Midbrain (tissue), 1 donor: ENCODE data around the gene ROCK2.
A peak's percentile ranks its signal among the peaks of the same experiment; 100 is the strongest.

Experiments
- DNase-seq: peaks from one replicate; lab custom pipeline; 2025; lab: John Stamatoyannopoulos, UW

Gene ROCK2

GRCh38 chr2:11367170-11367730 is 22.8 kb upstream of the ROCK2 start:
- no peak for DNase-seq

- DNase-seq: no peak
Measured at GRCh38 chr2:11366326-11366741, 21.9 kb upstream of the ROCK2 start.

- DNase-seq: no peak
Measured at GRCh38 chr2:11365096-11365879, 20.9 kb upstream of the ROCK2 start.

GRCh38 chr2:11364565-11364887 is 20.1 kb upstream of the ROCK2 start:
- DNase-seq: no peak

GRCh38 chr2:11363868-11364564 is 19.6 kb upstream of the ROCK2 start:
- DNase-seq: no peak

- no peak for DNase-seq
Measured at GRCh38 chr2:11359865-11360264, 15.4 kb upstream of the ROCK2 start.

GRCh38 chr2:11357428-11357972 is 13.1 kb upstream of the ROCK2 start:
- no peak for DNase-seq

GRCh38 chr2:11356764-11357163 is 12.3 kb upstream of the ROCK2 start:
- DNase-seq: no peak

- DNase-seq: no peak
Measured at GRCh38 chr2:11355194-11356053, 11.0 kb upstream of the ROCK2 start.

- no peak for DNase-seq
Measured at GRCh38 chr2:11354363-11355154, 10.1 kb upstream of the ROCK2 start.

- no peak for DNase-seq
Measured at GRCh38 chr2:11352781-11353537, 8.5 kb upstream of the ROCK2 start.

- peak; percentile 9 for DNase-seq
Measured at GRCh38 chr2:11348209-11348749, 3.8 kb upstream of the ROCK2 start.

- no peak for DNase-seq
Measured at GRCh38 chr2:11347403-11347959, 3.0 kb upstream of the ROCK2 start.

GRCh38 chr2:11346023-11346482 is 1.6 kb upstream of the ROCK2 start:
- DNase-seq: no peak

- DNase-seq: peak; percentile 50
Measured at GRCh38 chr2:11344956-11345677, 681 bp upstream of the ROCK2 start.

- peak; percentile 53 for DNase-seq
Measured at GRCh38 chr2:11343650-11344341, 640 bp downstream of the ROCK2 start.

GRCh38 chr2:11343368-11343649 is 1.1 kb downstream of the ROCK2 start:
- peak; percentile 53 for DNase-seq

- DNase-seq: no peak
Measured at GRCh38 chr2:11342551-11343367, 1.7 kb downstream of the ROCK2 start.
